Endothelial cell of umbilical vein (primary cell): ENCODE results near the gene CHRNA9. TPM values are rescaled to one million over a fixed set of nuclear protein-coding genes. Genes with fewer than 3 reads are reported as not detected.

Source experiments
- BruUV-seq: library from RNA; stranded (reverse); fragments of 400-500 nt; replicated peaks from 2 replicates; lab custom pipeline; 2021; lab: Mats Ljungman, UMichigan
- CTCF ChIA-PET: fragments of 300-600, 350-600 bp; sonication (Branson Sonifier 250); formaldehyde crosslinking; loops from one replicate; lab custom pipeline; 2021; ENCODE audit warnings: antibody characterized with exemption, inconsistent platforms; lab: Charles Lee
- POLR2A ChIA-PET: fragments of 300-600, 350-600 bp; sonication (Branson Sonifier 250); formaldehyde crosslinking; loops from one replicate; lab custom pipeline; 2021; ENCODE audit warnings: antibody characterized with exemption, inconsistent platforms; lab: Charles Lee
- DNase-seq: peaks from one replicate; pipeline ENCODE4 v3.0.0-alpha.2; 2011; ENCODE audit warnings: low read depth, low spot score
- FAIRE-seq: peaks from 2 replicates; lab custom pipeline; 2011; peaks lifted over from hg19 to GRCh38; lab: Jason Lieb, UNC
- H2AFZ ChIP-seq: 2 replicates; pipeline ENCODE4 v1.6.0; 2012; ENCODE audit warnings: low read depth, low read length, control low read depth, inconsistent platforms
- H3K27ac ChIP-seq: 2 replicates; pipeline ENCODE4 v1.5.1; 2011; ENCODE audit warnings: low read depth, mild to moderate bottlenecking, control low read depth, low read length, moderate library complexity; ENCODE audit not compliant: insufficient read depth
- H3K27me3 ChIP-seq, 2 experiments: 2 replicates each; pipeline versions ENCODE4 v1.6.0 to v1.6.1; 2011; ENCODE audit warnings: low read length in 2 of 2, mixed read lengths in 1 of 2; ENCODE audit not compliant: control insufficient read depth in 2 of 2, insufficient read depth in 2 of 2
- H3K36me3 ChIP-seq, 2 experiments: 2 replicates in 1 of 2; 3 replicates in 1 of 2; pipeline ENCODE4 v1.5.1; 2011; ENCODE audit warnings: low read length in 2 of 2, mild to moderate bottlenecking in 1 of 2, moderate library complexity in 1 of 2; ENCODE audit not compliant: control insufficient read depth in 2 of 2, insufficient read depth in 2 of 2; ENCODE audit errors: extremely low read depth in 1 of 2
- H3K4me1 ChIP-seq: 3 replicates; pipeline ENCODE4 v1.5.1; 2011; ENCODE audit warnings: mild to moderate bottlenecking, low read length; ENCODE audit not compliant: control insufficient read depth, insufficient read depth; ENCODE audit errors: extremely low read depth
- H3K4me2 ChIP-seq: 2 replicates; pipeline ENCODE4 v1.6.1; 2011; ENCODE audit warnings: low read length, control low read depth, mixed read lengths; ENCODE audit not compliant: insufficient read depth
- H3K4me3 ChIP-seq, 3 experiments: fragments of 200-600 bp in 1 of 3; sonication (generic), shearing (Covaris generic) in 1 of 3; replicated peaks in 1 of 3; 2 replicates each; pipeline ENCODE4 v1.5.1; 2011 to 2016; ENCODE audit warnings: control low read depth in 3 of 3, low read length in 3 of 3, mild to moderate bottlenecking in 2 of 3, inconsistent platforms in 1 of 3, low read depth in 1 of 3, moderate library complexity in 1 of 3; ENCODE audit not compliant: insufficient read depth in 1 of 3
- H3K79me2 ChIP-seq: 2 replicates; pipeline ENCODE4 v1.6.0; 2012; ENCODE audit warnings: low read length, inconsistent platforms; ENCODE audit not compliant: control insufficient read depth, insufficient read depth
- H3K9ac ChIP-seq: replicated peaks from 2 replicates; pipeline ENCODE3; 2011; ENCODE audit warnings: low read length, control low read depth; ENCODE audit not compliant: insufficient read depth; ENCODE audit errors: extremely low read depth
- H3K9me1 ChIP-seq: replicated peaks from 3 replicates; pipeline ENCODE4 v1.6.0; 2011; ENCODE audit warnings: mild to moderate bottlenecking, low read length; ENCODE audit not compliant: control insufficient read depth, insufficient read depth; ENCODE audit errors: extremely low read depth
- H3K9me3 ChIP-seq: replicated peaks from 2 replicates; pipeline ENCODE4 v1.5.1; 2012; ENCODE audit warnings: low read length, inconsistent platforms; ENCODE audit not compliant: control insufficient read depth, insufficient read depth
- H4K20me1 ChIP-seq: replicated peaks from 2 replicates; pipeline ENCODE3; 2011; ENCODE audit warnings: mild to moderate bottlenecking, low read length; ENCODE audit not compliant: control insufficient read depth, insufficient read depth; ENCODE audit errors: extremely low read depth
- EZH2 ChIP-seq: IDR thresholded peaks from 2 replicates; pipeline ENCODE4 v1.6.1; 2012; ENCODE audit warnings: borderline replicate concordance, low read depth, mild to moderate bottlenecking, moderate library complexity, low read length, inconsistent platforms; ENCODE audit not compliant: severe bottlenecking
- FOS ChIP-seq: IDR thresholded peaks from 2 replicates; pipeline ENCODE4 v1.6.1; 2011; ENCODE audit warnings: mild to moderate bottlenecking, low read length, moderate library complexity, borderline replicate concordance; ENCODE audit not compliant: insufficient read depth
- GATA2 ChIP-seq: IDR thresholded peaks from 2 replicates; pipeline ENCODE4 v1.7.0; 2011; ENCODE audit warnings: low read depth, mild to moderate bottlenecking, moderate library complexity, mixed read lengths, low read length; ENCODE audit not compliant: insufficient read length, insufficient read depth
- JUN ChIP-seq: IDR thresholded peaks from 2 replicates; pipeline ENCODE4 v1.6.1; 2011; ENCODE audit warnings: borderline replicate concordance, low read depth; ENCODE audit not compliant: insufficient read length, insufficient read depth
- MAX ChIP-seq: IDR thresholded peaks from 2 replicates; pipeline ENCODE4 v1.6.1; 2011; ENCODE audit not compliant: insufficient read depth, insufficient read length
- MYC ChIP-seq: IDR thresholded peaks from one replicate; pipeline ENCODE4 v1.6.1; 2011; ENCODE audit warnings: mild to moderate bottlenecking, low read depth, low read length
- POLR2A ChIP-seq: IDR thresholded peaks from 2 replicates; pipeline ENCODE4 v1.6.1; 2012; ENCODE audit warnings: low read depth, mild to moderate bottlenecking, control low read depth, low read length
- POLR2AphosphoS5 ChIP-seq: IDR thresholded peaks from 2 replicates; pipeline ENCODE4 v1.6.1; 2012; ENCODE audit warnings: low read depth, mild to moderate bottlenecking, control low read depth, low read length, moderate library complexity; ENCODE audit not compliant: insufficient read depth
- dilution Hi-C: fragments of 300-500 bp; cut with MboI; formaldehyde crosslinking; loops from one replicate; pipeline ENCODE4 v1.15.0; 2019; ENCODE audit warnings: low sequenced_read_pairs; ENCODE audit not compliant: extremely low pct_ligation_motif_present
- intact Hi-C: fragments of 100-400 bp; cut with micrococcal nuclease; formaldehyde crosslinking; loops from one replicate; pipeline ENCODE4 v1.10.0; 2022
- polyA plus RNA-seq, 4 experiments: library from polyadenylated mRNA; depleted of rRNA in 3 of 4; stranded (reverse) in 3 of 4; unstranded in 1 of 4; fragments of >200 nt; gene quantifications; 2 replicates each; pipeline versions ENCODE4 v1.2.1 to v1.2.3, GENCODE V29; 2011 to 2012; ENCODE audit warnings: missing spikeins in 1 of 4
- total RNA-seq: library from RNA; stranded (reverse); gene quantifications from 2 replicates; pipeline ENCODE4 v1.2.3, GENCODE V29; 2021
- TF ChIP-seq, protein P1 (sequence below), 2 donors: IDR thresholded peaks; 1 replicate in 1 of 2; 2 replicates in 1 of 2; pipeline ENCODE4 v1.5.1; 2011; ENCODE audit warnings: low read length in 2 of 2, mild to moderate bottlenecking in 2 of 2, moderate library complexity in 2 of 2, control low read depth in 1 of 2, inconsistent platforms in 1 of 2, low read depth in 1 of 2; ENCODE audit not compliant: insufficient read depth in 1 of 2; ENCODE audit errors: extremely low read depth in 1 of 2

The CHRNA9 gene
- total and polyA plus RNA-seq, 2 donors (not counting 3 experiments of a cell fraction or from before 2014, with no cell fraction given): not detected

DNA sequence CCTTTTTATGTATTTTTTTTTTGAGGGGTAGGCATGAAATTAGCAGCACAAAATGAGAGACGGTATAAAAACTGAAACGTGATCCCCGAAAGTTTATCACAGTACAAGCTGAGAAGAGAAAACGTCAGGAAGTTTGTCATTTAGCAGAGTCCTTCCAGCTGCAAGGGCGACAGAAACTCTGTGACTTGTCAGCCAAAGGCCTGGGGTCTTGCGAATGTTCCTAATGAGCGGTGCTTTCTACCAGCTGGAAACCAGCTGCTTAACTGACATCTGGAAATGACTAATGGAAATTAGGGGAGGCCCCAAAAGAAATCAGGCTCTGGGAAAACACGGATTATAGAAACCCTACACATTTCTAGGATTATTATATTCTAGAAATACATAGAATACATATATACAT lies 66.5 kb downstream of the CHRNA9 start:
- Histone ChIP-seq H3K27ac (no peak overlapping the region), H3K79me2 (no peaks in the 10 kb centered on the region), H3K9me3 (no peaks in the 10 kb centered on the region), H2AFZ (no peak overlapping the region), H3K4me2 (no peak overlapping the region), H3K36me3 (no peaks in the 10 kb centered on the region), H3K4me1 (no peaks in the 10 kb centered on the region), H3K9ac (no peak overlapping the region), H4K20me1 (no peaks in the 10 kb centered on the region), H3K4me3 (no peak overlapping the region), H3K9me1 (no peaks in the 10 kb centered on the region), H3K27me3 (no peaks in the 10 kb centered on the region)
- ChIA-PET POLR2A (no interaction called here), CTCF (no interaction called here)
- intact Hi-C loops: no loop called here
- no TSS peak for BruUV-seq
- no peak for FAIRE-seq
- no peak for DNase-seq
- no peak for TF ChIP-seq MYC
- TF ChIP-seq, protein P1, sequence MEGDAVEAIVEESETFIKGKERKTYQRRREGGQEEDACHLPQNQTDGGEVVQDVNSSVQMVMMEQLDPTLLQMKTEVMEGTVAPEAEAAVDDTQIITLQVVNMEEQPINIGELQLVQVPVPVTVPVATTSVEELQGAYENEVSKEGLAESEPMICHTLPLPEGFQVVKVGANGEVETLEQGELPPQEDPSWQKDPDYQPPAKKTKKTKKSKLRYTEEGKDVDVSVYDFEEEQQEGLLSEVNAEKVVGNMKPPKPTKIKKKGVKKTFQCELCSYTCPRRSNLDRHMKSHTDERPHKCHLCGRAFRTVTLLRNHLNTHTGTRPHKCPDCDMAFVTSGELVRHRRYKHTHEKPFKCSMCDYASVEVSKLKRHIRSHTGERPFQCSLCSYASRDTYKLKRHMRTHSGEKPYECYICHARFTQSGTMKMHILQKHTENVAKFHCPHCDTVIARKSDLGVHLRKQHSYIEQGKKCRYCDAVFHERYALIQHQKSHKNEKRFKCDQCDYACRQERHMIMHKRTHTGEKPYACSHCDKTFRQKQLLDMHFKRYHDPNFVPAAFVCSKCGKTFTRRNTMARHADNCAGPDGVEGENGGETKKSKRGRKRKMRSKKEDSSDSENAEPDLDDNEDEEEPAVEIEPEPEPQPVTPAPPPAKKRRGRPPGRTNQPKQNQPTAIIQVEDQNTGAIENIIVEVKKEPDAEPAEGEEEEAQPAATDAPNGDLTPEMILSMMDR (IDR thresholded peaks at IDR 0.05; ENCODE audit: extremely low read depth in 1 of 2, insufficient read depth in 1 of 2, low read depth in 1 of 2, low read length in 2 of 2): no peak
- TF ChIP-seq JUN: no peak
- no peak for TF ChIP-seq POLR2A
- no peak for TF ChIP-seq GATA2
- no peak for TF ChIP-seq POLR2AphosphoS5
- no peak for TF ChIP-seq FOS
- TF ChIP-seq EZH2: no peak
- no peak for TF ChIP-seq MAX
- dilution Hi-C loops: no loop called here
